ENCODE measurements around the gene ING1.

The ING1 gene

DNA sequence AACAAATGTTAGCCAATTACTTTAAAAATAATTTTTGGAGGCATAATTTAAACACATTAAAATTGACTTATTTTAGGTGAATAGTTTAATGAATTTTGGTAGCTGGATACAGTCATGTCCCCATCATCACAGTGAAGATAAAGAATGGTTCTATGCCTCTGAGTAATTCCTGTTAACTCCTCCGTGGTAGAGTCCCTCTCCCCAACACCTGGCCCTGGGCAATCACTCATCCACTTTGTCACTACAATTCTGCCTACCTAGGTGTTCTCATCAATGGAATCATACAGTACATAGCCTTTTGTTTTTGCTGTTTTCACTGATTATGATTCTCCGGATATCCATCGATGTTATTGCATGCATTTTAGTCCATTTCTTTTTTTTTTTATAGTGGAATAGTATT lies 55.6 kb downstream of the ING1 start:
- TF ChIP-seq, protein P1, sequence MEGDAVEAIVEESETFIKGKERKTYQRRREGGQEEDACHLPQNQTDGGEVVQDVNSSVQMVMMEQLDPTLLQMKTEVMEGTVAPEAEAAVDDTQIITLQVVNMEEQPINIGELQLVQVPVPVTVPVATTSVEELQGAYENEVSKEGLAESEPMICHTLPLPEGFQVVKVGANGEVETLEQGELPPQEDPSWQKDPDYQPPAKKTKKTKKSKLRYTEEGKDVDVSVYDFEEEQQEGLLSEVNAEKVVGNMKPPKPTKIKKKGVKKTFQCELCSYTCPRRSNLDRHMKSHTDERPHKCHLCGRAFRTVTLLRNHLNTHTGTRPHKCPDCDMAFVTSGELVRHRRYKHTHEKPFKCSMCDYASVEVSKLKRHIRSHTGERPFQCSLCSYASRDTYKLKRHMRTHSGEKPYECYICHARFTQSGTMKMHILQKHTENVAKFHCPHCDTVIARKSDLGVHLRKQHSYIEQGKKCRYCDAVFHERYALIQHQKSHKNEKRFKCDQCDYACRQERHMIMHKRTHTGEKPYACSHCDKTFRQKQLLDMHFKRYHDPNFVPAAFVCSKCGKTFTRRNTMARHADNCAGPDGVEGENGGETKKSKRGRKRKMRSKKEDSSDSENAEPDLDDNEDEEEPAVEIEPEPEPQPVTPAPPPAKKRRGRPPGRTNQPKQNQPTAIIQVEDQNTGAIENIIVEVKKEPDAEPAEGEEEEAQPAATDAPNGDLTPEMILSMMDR (IDR thresholded peaks at IDR 0.05; ENCODE audit: low read depth, low read length, missing control alignments), result no peak
- DNase-seq (ENCODE audit: extremely low read depth, low read depth), result no peak
- no peak overlapping the region for H3K4me3 ChIP-seq (replicated peaks; ENCODE audit: low read depth, low read length)

DNA sequence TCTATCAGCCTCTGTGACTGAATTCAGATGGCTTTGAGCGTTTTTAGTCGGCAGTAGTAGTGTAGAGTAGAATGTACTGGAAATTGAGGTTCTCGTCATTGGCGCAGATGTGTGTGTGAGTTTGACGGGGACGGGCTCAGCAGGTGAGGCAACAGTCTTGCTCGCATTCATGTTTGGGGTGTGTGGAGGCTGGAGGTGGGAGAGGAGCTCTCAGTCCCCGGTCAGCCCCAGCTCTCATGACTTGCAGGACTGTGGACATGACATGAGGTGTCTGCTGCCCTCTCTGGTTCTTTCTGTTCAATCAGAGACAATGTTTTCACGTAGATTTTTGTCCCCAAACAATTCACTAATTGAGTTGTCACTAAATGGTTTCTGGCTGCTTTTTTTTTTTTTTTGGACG lies 57.2 kb downstream of the ING1 start:
- TF ChIP-seq, protein P1 (IDR thresholded peaks at IDR 0.05; ENCODE audit: low read depth, low read length, missing control alignments), result no peak
- DNase-seq (ENCODE audit: extremely low read depth, low read depth), result no peak
- H3K4me3 ChIP-seq (replicated peaks; ENCODE audit: low read depth, low read length), result no peak overlapping the region

DNA sequence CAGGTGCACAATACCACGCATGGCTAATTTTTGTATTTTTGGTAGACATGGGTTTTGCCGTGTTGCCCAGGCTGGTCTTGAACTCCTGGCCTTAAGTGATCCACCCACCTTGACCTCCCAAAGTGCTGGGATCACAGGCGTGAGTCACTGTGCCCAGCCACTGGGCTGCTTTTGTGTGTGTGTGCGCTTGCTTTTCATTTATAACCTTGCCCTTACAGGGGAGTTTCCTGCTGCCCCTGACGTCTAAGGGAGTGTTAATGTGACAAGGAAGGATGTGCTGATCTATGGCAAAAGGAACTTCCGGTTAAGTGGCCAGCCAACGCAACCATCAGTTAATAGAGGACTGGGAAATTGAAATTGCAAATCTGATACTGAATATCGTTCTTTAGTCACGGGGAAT lies 57.7 kb downstream of the ING1 start:
- DNase-seq (ENCODE audit: extremely low read depth, low read depth), result no peak
- no peak overlapping the region for H3K4me3 ChIP-seq (replicated peaks; ENCODE audit: low read depth, low read length)
- TF ChIP-seq, protein P1 (IDR thresholded peaks at IDR 0.05; ENCODE audit: low read depth, low read length, missing control alignments), result no peak

DNA sequence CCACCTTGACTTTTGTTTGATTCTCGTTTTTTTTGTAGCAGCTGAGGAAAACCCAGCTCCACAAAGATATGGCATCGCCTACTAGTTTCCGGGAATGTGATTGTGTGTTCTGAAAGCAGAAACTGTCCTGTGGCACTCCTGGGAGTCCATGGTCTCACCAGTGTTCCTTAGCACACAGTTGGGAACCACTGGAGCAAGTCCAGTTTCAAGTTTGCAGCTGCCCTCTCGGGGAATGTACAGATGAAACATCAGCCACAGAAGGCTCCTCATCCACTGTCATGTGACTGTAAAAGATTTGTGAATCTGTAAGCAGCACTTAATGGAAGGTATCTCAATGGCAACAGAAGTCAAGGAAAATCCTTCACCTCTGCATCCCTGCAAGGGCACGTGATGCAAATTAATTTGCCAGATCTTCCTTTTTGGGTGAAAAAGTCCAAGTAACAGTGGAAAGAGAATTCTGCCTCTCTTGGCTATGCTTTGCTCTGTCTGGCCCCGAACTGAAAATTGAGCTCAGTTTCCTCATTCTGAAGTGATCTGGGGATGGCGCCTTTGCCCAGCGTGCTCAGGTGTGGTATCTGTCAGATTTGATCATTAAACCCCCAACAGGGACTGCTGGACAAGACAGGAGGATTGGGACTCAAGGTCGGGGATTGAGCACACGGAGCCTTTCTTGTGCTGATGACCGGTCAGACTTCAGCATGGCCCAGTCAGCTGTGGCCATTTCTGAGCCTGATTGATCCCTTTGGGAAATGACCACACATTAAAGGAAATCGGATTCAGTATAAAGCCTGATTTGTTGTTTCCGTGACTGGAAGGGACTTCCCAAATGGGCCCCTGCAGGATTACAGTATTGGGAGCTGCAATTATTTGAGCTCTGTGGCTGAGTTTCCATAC lies 58.8 kb downstream of the ING1 start:
- TF ChIP-seq, protein P1 (IDR thresholded peaks at IDR 0.05; ENCODE audit: low read depth, low read length, missing control alignments), result no peak
- DNase-seq (ENCODE audit: extremely low read depth, low read depth), result no peak
- no peak overlapping the region for H3K4me3 ChIP-seq (replicated peaks; ENCODE audit: low read depth, low read length)
